ENCODE measurements around the gene RIC8B.

DNA sequence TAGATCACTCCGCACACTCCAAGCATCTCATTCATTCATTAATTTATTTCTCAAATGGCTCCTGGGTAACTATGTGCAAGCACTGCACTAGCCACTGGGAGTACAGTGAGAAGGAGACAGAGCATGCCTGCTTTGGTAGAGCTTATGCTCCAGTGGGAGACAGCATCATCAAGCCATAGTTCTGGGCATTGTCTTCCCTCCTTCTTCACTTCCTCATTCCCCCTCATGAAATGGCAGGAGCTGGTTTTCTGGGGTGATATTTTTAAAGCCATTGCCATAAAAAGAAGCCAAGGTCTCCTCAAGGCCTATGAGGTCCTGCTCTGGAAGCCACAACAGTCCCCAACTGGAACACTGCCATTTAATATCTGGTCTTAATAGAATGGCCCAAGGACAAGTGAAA, 20.2 kb upstream of the RIC8B start:
- TF ChIP-seq YY1 (IDR thresholded peaks at IDR 0.05; ENCODE audit: insufficient read depth, insufficient read length) (no peak), SUZ12 (IDR thresholded peaks at IDR 0.05; ENCODE audit: extremely low read depth, insufficient read depth, insufficient read length) (no peak)
